HG02571 (cell line): ENCODE data around the gene EHBP1L1.

ENCODE experiments used
- ATAC-seq: cut with Tn5 transposase; IDR thresholded peaks from one replicate; pipeline ENCODE4 v1.9.1; 2021; ENCODE audit warnings: mild to moderate bottlenecking, moderate library complexity; ENCODE audit not compliant: unreplicated experiment

Gene EHBP1L1

DNA sequence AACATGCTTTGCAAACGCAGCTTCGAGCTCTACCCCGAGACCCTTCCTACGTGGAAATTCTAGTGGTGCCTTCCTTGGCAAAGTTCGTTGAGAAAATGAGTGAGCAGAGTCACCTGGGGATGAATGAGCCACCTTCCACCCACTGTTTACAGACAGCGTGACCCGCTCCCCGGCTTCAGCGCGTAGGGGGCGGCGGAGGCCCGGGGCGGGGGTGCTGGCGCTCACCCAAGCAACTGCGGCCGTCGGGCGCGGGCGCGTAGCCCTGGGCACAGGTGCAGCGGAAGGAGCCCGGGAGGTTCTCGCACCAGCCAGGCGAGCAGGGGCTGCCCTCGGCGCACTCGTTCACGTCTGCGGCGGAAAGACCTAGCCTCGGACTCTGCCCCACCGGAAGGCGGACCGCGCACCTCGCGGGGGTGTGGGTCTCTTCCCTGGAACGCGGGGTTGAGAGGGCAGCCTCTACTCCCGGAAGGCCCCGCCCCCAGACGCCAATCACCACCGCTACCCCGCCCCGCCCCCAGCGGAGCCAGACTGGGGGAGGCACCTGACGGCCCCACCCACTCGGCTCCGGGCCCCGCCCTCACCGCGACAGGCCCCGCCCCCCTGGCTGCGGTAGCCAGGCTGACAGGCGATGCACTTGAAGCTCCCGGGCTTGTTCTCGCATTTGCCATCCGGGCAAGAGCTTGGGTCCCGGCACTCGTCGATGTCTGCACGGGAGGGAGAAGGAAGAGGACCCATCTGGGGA lies 29.5 kb upstream of the EHBP1L1 start:
- peak; percentile 67 for ATAC-seq

DNA sequence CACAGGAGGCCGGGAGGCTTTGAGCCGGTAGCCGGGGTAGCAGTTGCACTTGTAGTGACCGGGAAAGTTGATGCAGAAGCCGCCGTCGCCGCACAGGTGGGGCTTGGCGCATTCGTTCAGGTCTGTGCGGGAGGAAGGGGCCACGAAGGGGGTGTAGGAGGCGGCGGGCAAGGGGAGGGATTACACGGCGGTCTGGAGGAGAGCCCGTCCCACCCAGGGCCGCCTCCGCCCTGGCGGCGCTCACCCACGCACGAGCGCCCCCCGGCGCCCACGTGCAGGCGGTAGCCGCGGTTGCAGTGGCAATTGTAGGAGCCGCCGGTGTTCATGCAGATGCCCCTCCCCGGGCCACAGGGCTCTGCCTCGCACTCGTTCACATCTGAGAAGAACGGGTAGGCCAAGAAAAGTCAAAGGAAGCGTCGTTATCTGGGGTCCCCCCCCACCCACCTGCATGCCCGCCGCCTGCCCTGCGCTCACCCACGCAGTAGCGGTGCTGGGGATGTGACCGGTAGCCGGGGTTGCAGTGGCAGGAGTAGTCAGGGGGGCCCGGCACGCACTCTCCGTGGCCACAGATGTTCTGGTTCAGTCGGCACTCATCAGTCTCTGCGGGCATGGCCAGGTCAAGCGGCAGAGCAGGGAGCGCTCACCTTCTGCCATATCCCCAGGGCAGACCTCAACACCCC lies 28.3 kb upstream of the EHBP1L1 start:
- no peak for ATAC-seq

DNA sequence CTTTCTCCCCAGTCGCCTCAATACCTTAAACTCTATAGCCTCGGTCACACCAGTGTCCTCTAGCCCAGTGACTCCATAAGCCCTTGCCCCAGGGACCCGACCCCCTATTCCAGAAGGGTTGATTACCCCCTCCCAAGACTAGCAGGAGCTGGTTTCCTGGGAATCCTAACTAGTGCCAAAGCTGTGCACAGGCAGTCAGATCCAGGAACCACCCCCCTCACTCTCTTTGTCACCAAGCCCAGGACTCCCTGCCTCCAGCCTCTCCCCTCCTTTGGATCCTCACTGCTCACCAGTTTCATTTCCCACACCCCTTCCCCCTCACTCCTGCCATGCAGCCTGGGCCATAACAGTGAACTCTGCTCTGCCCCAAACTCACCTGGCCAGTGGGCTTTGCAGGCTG lies 27.5 kb upstream of the EHBP1L1 start:
- no peak for ATAC-seq

DNA sequence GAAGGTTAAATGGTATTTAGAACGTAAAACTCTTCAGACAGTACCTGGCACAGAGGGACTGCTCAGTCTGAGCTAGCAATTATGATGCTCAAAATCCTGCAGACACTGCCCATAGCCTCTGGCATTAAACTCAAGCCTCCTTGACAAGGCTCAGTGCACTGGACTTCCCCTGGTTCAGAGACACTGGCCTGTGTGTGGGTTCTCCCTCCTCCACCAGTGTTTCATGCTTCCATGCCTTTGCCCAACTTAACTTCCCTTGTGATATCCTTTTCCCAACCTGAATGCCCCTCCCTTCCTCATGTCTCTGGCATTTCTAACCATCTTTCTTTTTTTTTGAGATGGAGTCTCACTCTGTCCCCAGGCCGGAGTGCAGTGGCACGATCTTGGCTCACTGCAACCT lies 26.8 kb upstream of the EHBP1L1 start:
- ATAC-seq = no peak

DNA sequence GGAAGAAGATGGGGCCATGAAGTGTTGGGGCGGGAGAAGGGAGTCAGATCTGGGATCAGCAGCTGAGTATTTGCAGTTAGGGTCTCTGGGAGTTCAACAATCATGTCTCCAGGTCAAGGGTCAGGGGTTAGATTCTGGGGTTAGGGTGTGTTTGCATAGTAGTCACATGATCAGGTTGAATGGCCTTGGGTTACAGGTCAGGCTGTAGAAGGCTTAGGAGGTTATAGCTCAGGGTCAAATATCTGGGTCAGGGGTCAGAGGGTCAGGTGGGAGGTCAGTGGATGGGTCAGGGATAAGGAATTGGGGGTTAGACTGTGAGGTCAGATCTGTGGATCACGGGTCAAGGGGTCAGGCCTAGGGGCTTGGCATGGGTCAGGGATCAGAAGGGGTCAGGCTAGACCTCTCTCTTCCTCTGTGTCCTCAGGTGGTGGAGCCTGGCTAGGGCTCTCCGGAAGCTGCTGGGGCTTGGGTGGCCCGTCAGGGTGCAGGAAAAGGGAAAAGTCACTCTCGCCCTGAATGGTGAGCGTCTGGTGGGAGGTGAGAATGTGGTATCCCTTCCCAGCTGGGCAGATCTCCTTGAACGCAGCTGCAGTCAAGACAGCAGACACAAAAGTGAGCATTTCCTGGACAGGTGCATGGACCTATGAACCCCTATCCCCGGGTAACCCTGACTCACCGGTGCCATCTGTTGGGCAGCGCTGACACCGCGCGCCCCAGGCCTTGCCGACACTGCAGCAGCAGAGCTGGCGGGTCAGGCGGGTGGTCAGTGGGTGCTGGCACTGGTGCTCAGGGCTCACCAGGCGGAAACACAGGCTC lies 24.1 kb upstream of the EHBP1L1 start:
- ATAC-seq = no peak

DNA sequence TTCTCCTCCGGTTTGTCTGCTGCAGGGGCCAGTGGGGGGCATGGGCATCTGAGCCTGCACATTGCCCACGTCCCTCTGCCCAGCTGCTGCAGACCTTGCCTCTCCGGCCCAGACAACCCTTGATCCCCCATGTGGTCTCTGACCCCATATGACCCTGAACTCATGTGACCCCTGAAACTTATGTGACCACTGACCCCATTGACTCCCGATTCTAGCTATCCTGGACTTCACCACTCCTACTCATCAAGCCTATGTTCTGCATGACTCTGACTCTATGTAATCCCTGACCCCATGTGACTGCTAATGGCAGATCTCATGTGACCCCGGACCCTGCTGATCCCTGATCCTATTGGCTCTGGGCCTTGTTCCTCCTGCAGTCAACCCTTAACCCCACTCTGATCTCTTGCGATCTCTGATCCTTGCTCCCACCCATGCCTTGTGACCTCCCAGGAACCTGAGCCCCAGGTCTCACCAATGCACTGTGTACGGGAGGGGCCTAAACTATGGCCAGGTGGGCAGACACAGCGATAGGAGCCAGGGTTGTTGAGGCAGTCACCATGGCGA lies 23.4 kb upstream of the EHBP1L1 start:
- ATAC-seq = no peak

DNA sequence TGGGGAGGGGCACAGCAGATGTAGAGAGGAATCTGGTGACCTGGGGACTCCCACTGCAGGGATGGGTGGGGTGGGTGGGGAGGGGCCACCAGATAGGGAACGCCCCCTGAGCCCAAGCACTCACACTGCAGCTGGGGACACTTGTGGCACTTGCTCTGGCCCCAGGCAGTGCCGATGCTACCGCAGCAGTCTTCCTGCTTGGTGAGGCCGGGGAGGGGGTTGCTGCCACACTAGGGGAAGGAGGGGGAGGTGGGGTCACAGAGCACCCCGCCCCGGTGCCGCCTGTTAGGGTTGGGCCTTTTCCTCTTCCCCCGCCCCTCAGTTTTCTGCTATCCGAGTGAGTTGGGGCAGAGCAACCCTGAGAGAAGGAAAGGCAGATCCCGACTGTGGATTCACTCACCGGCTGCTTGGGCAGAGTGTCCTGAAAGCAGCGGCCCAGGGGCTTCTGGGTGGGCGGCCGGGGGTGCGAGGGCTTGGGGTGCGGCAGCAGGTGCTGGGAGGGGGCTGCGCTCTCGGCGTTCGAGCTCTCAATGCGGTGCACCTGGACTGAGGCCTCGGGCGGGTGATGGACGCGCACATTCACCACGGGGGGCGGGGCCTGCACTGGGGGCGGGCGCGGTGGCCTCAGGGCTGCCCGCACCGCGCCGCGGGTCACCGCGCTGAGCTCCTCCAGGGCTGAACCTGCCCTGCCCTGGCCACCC lies 22.4 kb upstream of the EHBP1L1 start:
- no peak for ATAC-seq

DNA sequence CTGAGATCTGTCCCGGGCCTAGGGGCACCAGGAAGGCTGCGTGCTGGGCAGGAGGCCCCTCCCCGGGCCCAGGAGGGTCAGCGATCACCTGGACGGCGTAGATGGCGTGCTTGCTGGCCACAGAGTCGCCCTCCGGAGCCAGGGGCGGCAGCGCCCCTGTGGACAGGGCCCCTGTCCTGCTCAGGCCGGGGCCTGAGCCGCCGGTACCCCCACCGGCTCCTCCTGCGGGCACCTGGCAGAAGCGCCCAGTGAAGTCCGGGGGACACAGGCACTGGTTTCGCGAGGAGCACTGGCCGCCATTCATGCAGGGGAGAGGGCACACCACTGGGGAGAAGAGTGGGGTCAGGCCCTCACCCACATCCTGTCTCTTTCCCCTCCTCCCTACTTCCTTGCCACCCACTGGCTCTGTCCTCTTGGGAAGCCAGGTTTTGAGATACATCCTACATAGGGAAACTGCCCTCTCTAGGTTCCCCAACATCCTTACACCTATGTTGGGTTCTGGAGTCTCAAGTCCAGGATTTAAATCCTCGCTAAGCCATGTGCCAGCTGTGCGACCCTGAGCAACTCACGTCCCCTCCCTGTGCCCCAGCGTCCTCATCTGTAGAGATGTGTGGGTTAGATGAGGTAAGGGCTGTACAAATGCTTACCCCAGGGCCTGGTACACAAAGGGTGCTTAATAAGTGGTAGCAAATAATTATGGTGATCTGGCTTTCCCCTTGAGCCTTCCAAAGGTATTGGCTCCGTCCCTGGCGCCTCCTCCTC lies 21.6 kb upstream of the EHBP1L1 start:
- ATAC-seq = no peak

DNA sequence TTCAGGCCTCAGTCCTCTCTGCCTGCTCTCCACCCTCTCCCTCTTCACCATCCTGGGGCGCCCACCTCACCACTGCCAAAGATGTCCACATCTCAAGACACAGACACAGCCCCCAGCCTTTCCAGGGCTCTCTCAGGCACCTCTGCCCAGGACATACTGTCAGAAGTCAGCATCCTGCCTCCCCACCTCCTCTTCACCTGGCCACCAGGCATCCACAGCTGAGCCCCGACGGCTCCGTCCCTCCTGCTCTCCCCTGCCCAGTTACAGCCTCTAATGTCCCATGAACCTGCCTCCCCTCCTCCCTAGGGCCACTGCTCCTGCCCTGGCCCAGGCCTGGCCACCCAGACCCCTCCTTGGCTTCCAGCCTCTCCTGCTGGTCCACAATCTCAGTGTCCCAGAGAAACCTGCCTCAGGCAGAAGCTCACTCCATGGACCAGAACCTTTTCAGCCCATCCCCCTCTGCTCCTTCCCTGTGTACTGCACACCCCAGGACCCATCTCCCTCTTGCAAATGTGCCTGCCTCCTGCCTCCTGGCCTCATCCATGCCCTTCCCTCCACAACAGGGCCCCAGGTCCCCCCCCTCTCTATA lies 20.9 kb upstream of the EHBP1L1 start:
- no peak for ATAC-seq

DNA sequence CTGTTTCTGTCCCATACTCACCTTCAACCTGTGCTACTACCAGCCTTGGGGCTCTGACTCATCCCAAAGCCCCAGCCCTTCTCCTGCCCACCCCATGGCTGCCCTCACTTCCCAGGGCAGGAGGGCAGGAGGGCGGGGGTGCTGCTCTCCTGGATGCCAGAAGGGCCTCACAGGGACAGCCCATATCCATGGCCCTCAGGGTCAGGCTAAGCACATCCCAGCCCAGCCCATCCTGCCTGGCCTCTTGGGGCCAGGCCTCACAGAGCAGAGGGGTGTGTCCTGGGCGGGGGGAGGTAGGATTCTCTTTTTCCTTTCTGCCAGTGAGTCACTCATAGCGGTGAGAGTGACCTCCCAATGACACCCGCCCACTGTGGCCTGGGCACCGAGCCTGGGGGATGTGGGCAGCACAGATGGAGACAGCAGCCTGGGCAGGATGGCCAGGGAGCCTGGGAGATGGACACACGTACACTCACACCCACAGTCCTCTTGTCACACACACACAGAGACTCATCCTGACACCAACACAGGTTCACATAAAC lies 20.1 kb upstream of the EHBP1L1 start:
- ATAC-seq = no peak

DNA sequence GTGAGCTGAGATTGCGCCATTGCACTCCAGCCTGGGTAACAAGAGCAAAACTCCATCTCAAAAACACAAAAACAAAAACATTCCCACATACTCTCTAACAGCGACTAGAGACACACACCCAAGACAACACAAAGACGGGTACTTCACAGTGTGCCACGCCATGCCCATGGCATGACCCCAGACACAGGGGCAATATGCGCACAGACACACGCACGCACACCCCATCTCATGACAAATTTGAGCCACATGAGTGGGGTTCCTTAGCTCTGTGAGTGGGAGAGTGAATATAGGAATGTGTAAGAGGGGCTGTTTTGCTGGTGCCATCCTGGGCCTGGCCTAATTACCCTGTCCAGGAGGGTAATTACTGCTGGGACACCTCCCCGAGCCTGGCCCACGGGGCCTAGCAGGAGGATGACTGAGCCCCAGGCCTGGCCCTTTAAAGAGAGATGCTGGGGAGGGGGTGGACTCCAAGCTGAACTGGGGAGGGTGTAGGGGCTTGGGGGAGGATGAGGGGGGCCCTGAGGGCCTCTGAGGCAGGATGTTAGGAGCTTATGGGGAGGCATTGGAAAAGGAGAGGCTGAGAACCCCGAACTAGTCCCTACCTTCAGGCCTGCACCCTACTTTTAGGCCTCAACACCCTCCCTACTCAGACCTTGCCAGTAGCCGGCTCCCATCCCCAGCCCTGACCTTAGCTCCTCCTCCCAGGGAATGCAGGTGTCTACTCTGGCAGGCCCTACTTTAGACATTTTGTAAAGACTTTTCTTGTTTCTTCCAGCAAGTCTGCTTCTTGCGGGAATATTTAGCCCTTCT lies 19.2 kb upstream of the EHBP1L1 start:
- ATAC-seq = no peak

DNA sequence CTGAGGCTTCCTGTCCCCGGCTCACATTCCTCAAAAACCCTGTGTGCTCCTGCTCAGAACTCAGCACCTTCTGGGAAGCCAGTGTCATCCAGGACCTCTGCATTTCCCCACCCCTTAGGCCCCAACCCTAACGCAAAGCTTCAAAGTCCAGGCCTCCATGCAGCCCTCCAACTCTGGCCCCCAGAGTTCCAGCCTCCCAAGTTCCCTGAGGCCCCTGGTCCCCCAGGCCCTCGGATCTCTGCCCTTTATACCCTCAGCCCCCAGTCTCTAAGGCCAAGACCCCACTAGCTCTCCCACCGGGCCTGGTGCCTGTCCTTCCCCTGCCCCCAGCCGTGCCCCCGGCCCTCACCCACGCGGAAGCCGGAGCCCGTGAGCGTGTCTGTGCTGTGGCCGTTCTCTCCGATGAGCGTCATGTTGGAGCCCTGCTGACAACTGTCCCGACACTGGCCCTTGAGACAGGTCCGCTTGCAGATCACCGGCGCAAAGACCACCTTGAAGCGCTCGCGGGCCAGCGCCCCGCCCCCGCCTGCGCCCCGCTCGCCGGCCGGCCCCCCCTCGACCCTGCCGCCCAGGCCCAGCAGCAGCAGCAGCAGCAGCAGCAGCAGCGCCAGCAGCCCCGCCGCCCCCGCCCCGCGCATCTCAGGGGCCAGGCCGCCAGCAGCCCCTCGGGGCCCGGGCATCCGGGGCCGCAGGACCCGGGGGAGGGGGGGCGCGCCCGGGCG lies 18.4 kb upstream of the EHBP1L1 start:
- ATAC-seq = no peak

DNA sequence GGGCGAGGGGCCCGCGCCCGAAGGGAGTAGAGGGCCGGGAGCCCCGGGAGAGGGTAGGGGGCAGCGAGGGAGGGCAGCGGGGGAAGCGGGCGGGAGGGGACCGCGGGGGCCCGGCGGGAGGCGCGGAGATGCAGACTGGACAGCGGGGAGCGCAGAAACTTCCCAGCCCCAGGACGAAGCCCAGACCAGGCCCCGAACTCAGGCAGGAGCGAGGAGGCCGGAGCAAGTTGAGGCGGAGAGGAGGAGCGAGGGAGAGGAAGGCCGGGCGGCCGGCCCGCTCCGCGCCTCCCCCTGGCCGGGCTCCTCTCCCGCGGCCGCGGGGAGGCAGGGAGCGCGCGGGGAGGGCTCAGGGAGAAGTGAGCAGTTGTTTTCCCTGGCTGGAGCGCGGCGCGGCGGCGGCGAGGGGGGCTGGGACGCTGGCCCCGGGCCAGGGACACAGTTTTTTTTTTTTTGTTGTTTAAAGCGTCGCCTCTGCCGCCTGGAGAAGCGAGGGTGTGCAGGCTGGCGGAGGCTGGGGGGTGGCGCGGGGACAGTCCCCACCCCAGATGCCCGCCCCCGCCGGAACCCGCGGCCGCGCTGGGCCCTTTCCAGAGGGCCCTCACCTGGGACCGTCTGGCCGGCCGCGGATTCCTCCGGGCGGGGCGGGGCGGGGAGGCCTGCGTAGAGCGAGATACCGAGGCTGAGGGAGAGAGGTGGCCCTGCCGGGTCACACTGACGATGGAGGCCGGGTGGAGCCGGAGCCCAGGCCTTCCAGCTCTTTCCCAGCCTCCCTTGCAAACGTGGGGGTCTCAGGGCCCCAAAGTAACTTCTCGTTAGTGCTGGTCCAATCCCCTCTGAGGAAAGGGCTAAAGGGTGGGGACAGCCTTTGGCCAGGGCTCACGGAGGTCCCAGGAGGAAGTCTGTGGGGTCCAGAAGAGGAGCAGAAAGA lies 17.6 kb upstream of the EHBP1L1 start, which contains the start of gene LTBP3:
Gene LTBP3, minus strand, starts transcription at position 358 of the 928 bp plus-strand sequence. CDS start 400 bp downstream, outside the sequence.
- ATAC-seq = no peak

DNA sequence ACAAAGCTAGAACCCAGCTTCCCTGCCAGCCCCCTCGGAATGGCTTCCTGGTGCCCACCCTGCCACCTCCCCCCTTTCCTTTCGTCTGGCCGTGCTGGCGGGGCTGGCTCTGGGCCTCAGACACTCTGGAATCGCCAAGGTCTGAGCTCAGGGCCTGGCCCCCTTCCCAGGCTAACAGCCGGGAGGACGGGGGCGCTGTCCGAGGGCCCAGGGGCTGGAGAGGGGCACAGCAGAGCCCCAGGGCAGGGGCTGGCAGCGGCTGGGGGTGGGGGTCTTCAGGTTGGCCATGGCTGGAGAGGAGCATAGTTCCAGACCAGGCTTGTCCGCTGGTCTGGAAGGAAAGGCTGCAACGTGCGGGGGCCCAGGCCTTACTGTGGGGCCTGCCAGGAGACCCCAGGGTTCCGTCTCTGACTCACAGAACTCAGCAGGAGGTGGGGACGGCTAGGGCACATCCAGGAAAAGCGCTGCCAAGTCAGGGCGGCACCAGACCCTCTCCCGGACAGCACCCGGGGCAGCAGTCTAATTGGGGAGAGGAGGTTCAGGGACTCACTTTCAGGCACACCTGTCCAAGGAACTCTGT lies 16.8 kb upstream of the EHBP1L1 start:
- no peak for ATAC-seq

DNA sequence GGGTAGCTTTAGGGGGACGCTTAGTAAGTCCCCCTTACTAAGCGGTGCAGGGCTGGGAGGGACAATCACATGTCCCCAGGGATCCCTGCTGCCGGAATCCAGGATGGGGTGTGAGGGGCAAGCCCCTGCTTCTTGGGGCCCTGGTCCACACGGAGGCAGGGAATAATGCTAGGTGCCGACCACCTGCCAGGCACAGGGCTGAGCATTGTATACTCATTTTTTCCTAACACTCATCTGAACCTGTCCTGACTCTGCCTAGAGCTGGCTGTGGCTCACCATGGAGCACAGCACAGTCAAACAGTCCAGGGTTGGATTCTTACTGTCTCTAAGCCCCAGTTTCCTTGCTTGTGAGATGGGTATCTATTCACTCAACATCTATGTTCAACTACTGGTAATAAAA lies 16.3 kb upstream of the EHBP1L1 start:
- ATAC-seq = no peak

DNA sequence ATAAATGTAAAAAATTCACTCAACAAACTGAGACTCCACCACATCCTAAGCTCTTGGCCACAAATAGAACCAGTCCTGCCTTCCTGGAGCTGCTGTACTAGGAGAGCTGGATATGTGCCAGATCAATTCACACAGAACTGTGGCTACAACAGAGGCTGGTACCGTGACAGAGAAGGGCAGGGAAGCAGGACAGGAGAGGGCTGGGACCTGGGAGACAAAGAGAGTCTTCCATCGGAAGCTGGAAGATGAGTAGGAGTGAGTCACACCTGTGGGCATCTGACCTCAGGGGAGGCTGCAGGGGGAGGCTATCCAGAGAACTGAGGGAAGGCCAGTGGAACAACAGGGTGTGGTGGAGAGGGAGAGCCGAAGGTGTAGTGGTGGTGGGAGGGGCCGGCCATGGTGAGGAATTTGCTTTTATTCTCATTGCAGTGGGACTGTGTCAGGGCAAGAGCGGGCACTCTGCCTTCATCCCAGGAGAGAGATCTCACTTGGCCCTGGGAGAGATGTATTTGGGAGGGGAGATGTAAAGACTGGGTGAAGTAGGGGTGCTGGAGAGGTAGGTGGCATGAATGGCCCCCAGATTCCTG lies 15.8 kb upstream of the EHBP1L1 start:
- no peak for ATAC-seq
